Astrocyte (in vitro differentiated cells and primary cell): ENCODE measurements around the gene TNPO3. TPM values are rescaled to one million over a fixed set of nuclear protein-coding genes. Genes with fewer than 3 reads are reported as not detected.
"Not testable (repeated sequence)": the region's sequence is repeated elsewhere in the genome, so short reads cannot be mapped to it uniquely, and the experiment has no call there.

ENCODE experiments used
- DNase-seq: peaks from one replicate; pipeline ENCODE4 v3.0.0-alpha.2; 2010; ENCODE audit warnings: low read depth
- FAIRE-seq: peaks from 2 replicates; lab custom pipeline; 2011; peaks lifted over from hg19 to GRCh38; lab: Jason Lieb, UNC
- H2AFZ ChIP-seq: 2 replicates; pipeline ENCODE4 v1.6.0; 2012; ENCODE audit warnings: low read depth, low read length, inconsistent platforms
- H3K27ac ChIP-seq: 2 replicates; pipeline ENCODE4 v1.5.1; 2011; ENCODE audit warnings: low read depth, low read length, inconsistent platforms
- H3K27me3 ChIP-seq: 2 replicates; pipeline ENCODE4 v1.6.0; 2011; ENCODE audit warnings: low read length, inconsistent platforms; ENCODE audit not compliant: insufficient read depth
- H3K36me3 ChIP-seq: 2 replicates; pipeline ENCODE4 v1.5.1; 2011; ENCODE audit warnings: low read length, inconsistent platforms; ENCODE audit not compliant: insufficient read depth
- H3K4me1 ChIP-seq: 2 replicates; pipeline ENCODE4 v1.5.1; 2011; ENCODE audit warnings: low read length, inconsistent platforms; ENCODE audit not compliant: insufficient read depth
- H3K4me2 ChIP-seq: 2 replicates; pipeline ENCODE4 v1.6.0; 2012; ENCODE audit warnings: low read length, inconsistent platforms
- H3K4me3 ChIP-seq: 2 replicates; pipeline ENCODE4 v1.5.1; 2011; ENCODE audit warnings: low read depth, mild to moderate bottlenecking, low read length, inconsistent platforms; ENCODE audit not compliant: insufficient read depth
- H3K79me2 ChIP-seq: 2 replicates; pipeline ENCODE4 v1.6.0; 2012; ENCODE audit warnings: mild to moderate bottlenecking, low read length, inconsistent platforms; ENCODE audit not compliant: insufficient read depth
- H3K9ac ChIP-seq: 2 replicates; pipeline ENCODE4 v1.6.0; 2012; ENCODE audit warnings: mild to moderate bottlenecking, low read length, inconsistent platforms
- H3K9me3 ChIP-seq: 2 replicates; pipeline ENCODE4 v1.5.1; 2012; ENCODE audit warnings: low read depth, mild to moderate bottlenecking, low read length, inconsistent platforms; ENCODE audit not compliant: insufficient read depth
- H4K20me1 ChIP-seq: 2 replicates; pipeline ENCODE4 v1.6.0; 2012; ENCODE audit warnings: low read length, inconsistent platforms; ENCODE audit not compliant: insufficient read depth
- H3K27ac Mint-ChIP-seq: one replicate; pipeline ENCODE4 v1.8.0; 2021; ENCODE audit warnings: mild to moderate bottlenecking, mixed read lengths; ENCODE audit not compliant: unreplicated experiment
- H3K27me3 Mint-ChIP-seq: one replicate; pipeline ENCODE4 v1.8.0; 2021; ENCODE audit warnings: low read depth, mixed read lengths; ENCODE audit not compliant: unreplicated experiment
- H3K36me3 Mint-ChIP-seq: one replicate; pipeline ENCODE4 v1.8.0; 2021; ENCODE audit warnings: low read depth, mixed read lengths; ENCODE audit not compliant: unreplicated experiment
- H3K4me1 Mint-ChIP-seq: one replicate; pipeline ENCODE4 v1.8.0; 2021; ENCODE audit warnings: low read depth, mixed read lengths; ENCODE audit not compliant: unreplicated experiment
- H3K4me3 Mint-ChIP-seq: one replicate; pipeline ENCODE4 v1.8.0; 2021; ENCODE audit warnings: mild to moderate bottlenecking, moderate library complexity, mixed read lengths; ENCODE audit not compliant: unreplicated experiment
- H3K9me3 Mint-ChIP-seq: one replicate; pipeline ENCODE4 v1.8.0; 2021; ENCODE audit warnings: mild to moderate bottlenecking, mixed read lengths; ENCODE audit not compliant: unreplicated experiment
- EZH2 ChIP-seq: IDR thresholded peaks from 2 replicates; pipeline ENCODE4 v1.6.1; 2012; ENCODE audit warnings: mild to moderate bottlenecking, low read length, inconsistent platforms; ENCODE audit not compliant: insufficient read depth
- total RNA-seq: library from RNA; stranded (reverse); gene quantifications from 2 replicates; pipeline ENCODE4 v1.2.1, GENCODE V29; 2021
- TF ChIP-seq, protein P1 (sequence below): IDR thresholded peaks from 2 replicates; pipeline ENCODE4 v1.5.1; 2011; ENCODE audit warnings: low read depth, mild to moderate bottlenecking, inconsistent platforms, low read length, moderate library complexity; ENCODE audit not compliant: insufficient read depth

Gene TNPO3
- total RNA-seq, 1 donor from 2014 or later, result 49.2 TPM

DNA sequence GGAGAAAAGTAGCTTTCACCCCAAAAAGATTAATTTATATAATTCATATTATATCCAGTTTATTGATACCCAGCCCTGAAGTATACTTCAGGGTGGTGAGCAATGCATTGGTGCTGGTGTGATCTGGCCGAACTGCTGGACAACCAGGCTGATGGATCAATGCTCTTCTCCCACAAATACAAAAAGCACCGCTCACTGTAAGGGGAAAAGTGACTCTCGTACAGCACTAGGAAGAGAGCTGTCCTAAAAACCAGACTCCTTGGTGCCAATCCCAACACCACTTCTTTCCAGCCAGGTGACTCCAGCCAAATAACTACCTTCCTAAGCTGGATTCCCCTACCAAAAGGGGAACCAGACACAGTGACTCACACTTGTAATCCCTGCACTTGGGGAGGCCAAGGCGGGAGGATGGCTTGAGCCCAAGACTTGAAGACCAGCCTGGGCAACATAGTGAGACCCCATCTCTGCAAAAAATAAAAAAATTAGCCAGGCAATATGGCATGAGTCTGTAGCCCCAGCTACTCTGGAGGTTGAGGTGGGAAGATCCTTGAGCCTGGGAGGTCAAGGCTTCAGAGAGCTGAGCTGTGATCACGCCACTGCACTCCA lies 13.1 kb upstream of the TNPO3 start:
- Mint-ChIP-seq H3K9me3 (no peaks in the 10 kb centered on the region), H3K4me3 (no peak overlapping the region), H3K36me3 (no peaks in the 10 kb centered on the region), H3K4me1 (peaks cover 9% of the 10 kb centered on the region), H3K27ac (no peak overlapping the region), H3K27me3 (peaks cover 7% of the 10 kb centered on the region)
- Histone ChIP-seq H3K4me2 (no peak overlapping the region), H3K4me3 (no peak overlapping the region), H2AFZ (no peak overlapping the region), H4K20me1 (no peaks in the 10 kb centered on the region), H3K4me1 (peaks cover 8% of the 10 kb centered on the region), H3K27me3 (peaks cover 4% of the 10 kb centered on the region), H3K36me3 (no peaks in the 10 kb centered on the region), H3K79me2 (no peaks in the 10 kb centered on the region), H3K9ac (no peak overlapping the region), H3K9me3 (no peaks in the 10 kb centered on the region), H3K27ac (no peak overlapping the region)
- TF ChIP-seq EZH2, result no peak
- TF ChIP-seq, protein P1, sequence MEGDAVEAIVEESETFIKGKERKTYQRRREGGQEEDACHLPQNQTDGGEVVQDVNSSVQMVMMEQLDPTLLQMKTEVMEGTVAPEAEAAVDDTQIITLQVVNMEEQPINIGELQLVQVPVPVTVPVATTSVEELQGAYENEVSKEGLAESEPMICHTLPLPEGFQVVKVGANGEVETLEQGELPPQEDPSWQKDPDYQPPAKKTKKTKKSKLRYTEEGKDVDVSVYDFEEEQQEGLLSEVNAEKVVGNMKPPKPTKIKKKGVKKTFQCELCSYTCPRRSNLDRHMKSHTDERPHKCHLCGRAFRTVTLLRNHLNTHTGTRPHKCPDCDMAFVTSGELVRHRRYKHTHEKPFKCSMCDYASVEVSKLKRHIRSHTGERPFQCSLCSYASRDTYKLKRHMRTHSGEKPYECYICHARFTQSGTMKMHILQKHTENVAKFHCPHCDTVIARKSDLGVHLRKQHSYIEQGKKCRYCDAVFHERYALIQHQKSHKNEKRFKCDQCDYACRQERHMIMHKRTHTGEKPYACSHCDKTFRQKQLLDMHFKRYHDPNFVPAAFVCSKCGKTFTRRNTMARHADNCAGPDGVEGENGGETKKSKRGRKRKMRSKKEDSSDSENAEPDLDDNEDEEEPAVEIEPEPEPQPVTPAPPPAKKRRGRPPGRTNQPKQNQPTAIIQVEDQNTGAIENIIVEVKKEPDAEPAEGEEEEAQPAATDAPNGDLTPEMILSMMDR, result no peak
- FAIRE-seq (no peak), DNase-seq (no peak)

DNA sequence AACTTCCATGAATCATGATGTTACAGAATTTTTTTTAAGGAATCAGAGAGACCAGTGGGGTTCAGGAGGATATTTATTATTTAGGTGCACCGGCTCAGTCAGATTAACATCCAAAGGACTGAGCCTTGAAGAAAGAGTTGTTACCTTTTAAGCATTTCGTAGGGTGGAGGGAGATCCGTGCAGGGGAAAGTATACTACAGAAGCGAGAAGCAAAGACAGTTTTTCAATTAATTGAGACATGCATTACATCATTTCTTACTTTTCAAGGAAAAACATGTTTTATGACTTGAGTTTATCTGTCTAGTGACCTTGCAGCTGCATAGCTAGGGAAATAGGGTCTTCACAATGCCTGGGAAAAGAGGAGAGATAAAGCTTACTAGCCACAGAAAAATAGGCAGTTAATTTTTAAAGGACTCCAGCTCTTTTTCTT lies 12.2 kb upstream of the TNPO3 start:
- not testable (repeated sequence) for H3K9ac ChIP-seq, H3K36me3 ChIP-seq, H3K9me3 ChIP-seq, H3K9me3 Mint-ChIP-seq, H4K20me1 ChIP-seq, H3K79me2 ChIP-seq, H3K27me3 Mint-ChIP-seq, H3K36me3 Mint-ChIP-seq, H3K4me1 Mint-ChIP-seq, H3K27me3 ChIP-seq, H3K27ac ChIP-seq, H3K4me3 ChIP-seq, H3K4me3 Mint-ChIP-seq, DNase-seq, FAIRE-seq, H3K4me1 ChIP-seq
- Histone ChIP-seq H2AFZ (peak overlapping the region; percentile 12), H3K4me2 (peak overlapping the region; percentile 42)
- peak overlapping the region; percentile 77 for H3K27ac Mint-ChIP-seq

DNA sequence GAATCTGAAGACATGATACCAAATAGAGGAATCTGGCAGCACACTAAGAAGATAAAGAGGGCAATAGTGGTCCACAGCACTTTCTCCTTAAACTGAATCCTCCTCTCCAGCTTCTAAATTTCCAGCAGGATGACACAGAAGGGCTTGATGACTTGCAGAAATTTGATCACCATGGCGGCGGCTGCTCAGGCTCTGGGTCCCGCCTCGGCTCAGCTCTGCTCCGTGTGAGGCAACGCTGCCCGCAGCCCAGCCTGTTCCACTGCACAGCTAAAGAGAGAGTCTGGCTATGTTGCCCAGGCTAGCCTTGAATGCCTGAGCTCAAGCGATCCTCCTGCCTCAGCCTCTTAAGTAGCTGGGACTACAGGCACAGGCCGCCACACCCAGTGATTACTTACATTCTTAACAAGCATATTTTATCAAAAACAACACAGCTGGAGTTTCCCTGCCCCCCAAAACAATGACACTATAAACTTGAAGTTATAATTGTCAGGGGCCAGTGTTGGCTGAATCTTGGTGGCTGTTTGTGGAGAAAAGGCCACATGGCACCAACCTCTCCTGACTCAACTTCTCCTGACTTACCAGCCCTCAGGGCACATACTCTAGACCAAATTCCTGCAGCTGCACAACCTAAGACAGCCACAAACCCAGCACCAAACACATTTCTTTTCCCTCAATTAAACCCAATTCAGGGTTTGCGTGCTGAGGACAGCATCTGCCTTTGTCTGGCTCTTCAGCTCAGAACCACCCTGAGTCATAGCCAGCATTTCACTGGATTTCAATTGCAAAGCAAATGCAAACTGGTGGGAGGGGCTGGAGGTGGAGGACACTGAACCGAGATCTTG lies 11.6 kb upstream of the TNPO3 start:
- Mint-ChIP-seq H3K27ac (peak overlapping the region; percentile 77), H3K36me3 (no peaks in the 10 kb centered on the region), H3K4me3 (no peak overlapping the region), H3K27me3 (peaks cover 11% of the 10 kb centered on the region), H3K9me3 (no peaks in the 10 kb centered on the region), H3K4me1 (peaks cover 9% of the 10 kb centered on the region)
- Histone ChIP-seq H3K27ac (peak overlapping the region; percentile 11), H3K9ac (no peak overlapping the region), H3K4me3 (no peak overlapping the region), H2AFZ (peak overlapping the region; percentile 12), H3K4me1 (peaks cover 8% of the 10 kb centered on the region), H3K36me3 (no peaks in the 10 kb centered on the region), H4K20me1 (no peaks in the 10 kb centered on the region), H3K9me3 (no peaks in the 10 kb centered on the region), H3K79me2 (no peaks in the 10 kb centered on the region), H3K4me2 (peak overlapping the region; percentile 42), H3K27me3 (peaks cover 4% of the 10 kb centered on the region)
- no peak for TF ChIP-seq EZH2
- TF ChIP-seq, protein P1, result no peak
- FAIRE-seq (no peak), DNase-seq (peak; percentile 68)
